CD14-positive monocyte (primary cell): Measurements from ENCODE around the gene STK36. TPM values are rescaled to one million over a fixed set of nuclear protein-coding genes. Genes with fewer than 3 reads are reported as not detected.
A peak's percentile ranks its signal among the peaks of the same experiment; 100 is the strongest.

Experiments used
- DNase-seq, 3 donors: peaks; one replicate each; pipeline ENCODE4 v3.0.0-alpha.2; 2011 to 2022
- H2AFZ ChIP-seq: 2 replicates; pipeline ENCODE4 v1.6.0; 2012; ENCODE audit warnings: mild to moderate bottlenecking, low read depth, low read length, inconsistent platforms; ENCODE audit not compliant: insufficient read depth, poor library complexity, severe bottlenecking
- H3K27ac ChIP-seq, 2 donors: 1 replicate in 1 of 2; 2 replicates in 1 of 2; pipeline ENCODE4 v1.5.1; 2012 to 2013; ENCODE audit warnings: low read length in 2 of 2, control low read depth in 1 of 2, inconsistent platforms in 1 of 2, low read depth in 1 of 2, mild to moderate bottlenecking in 1 of 2
- H3K27me3 ChIP-seq, 2 donors: one replicate each; pipeline versions ENCODE4 v1.6.0 to v1.6.1; 2011 to 2013; ENCODE audit warnings: low read length in 2 of 2; ENCODE audit not compliant: control insufficient read depth in 2 of 2, insufficient read depth in 2 of 2
- H3K36me3 ChIP-seq, 2 donors: replicated peaks in 1 of 2; 1 replicate in 1 of 2; 2 replicates in 1 of 2; pipeline versions ENCODE4 v1.5.1 to v1.6.1; 2012 to 2013; ENCODE audit warnings: low read length in 2 of 2, control low read depth in 1 of 2, inconsistent platforms in 1 of 2, mild to moderate bottlenecking in 1 of 2; ENCODE audit not compliant: insufficient read depth in 2 of 2, control insufficient read depth in 1 of 2
- H3K4me1 ChIP-seq, 2 donors: 1 replicate in 1 of 2; 2 replicates in 1 of 2; pipeline versions ENCODE4 v1.5.1 to v1.6.1; 2012 to 2013; ENCODE audit warnings: low read length in 2 of 2, control low read depth in 1 of 2, inconsistent platforms in 1 of 2, mild to moderate bottlenecking in 1 of 2, moderate library complexity in 1 of 2; ENCODE audit not compliant: insufficient read depth in 2 of 2, control insufficient read depth in 1 of 2
- H3K4me2 ChIP-seq: replicated peaks from 2 replicates; pipeline ENCODE3; 2012; ENCODE audit warnings: low read length, moderate library complexity, mild to moderate bottlenecking; ENCODE audit not compliant: poor library complexity, severe bottlenecking; ENCODE audit errors: extremely low read depth
- H3K4me3 ChIP-seq, 3 experiments: fragments of 200-600 bp in 1 of 3; sonication (generic) in 1 of 3; replicated peaks in 1 of 3; 1 replicate in 2 of 3; 2 replicates in 1 of 3; pipeline ENCODE4 v1.5.1; 2011 to 2013; ENCODE audit warnings: low read length in 3 of 3, mild to moderate bottlenecking in 3 of 3, control low read depth in 2 of 3, low read depth in 2 of 3, inconsistent platforms in 1 of 3, moderate library complexity in 1 of 3
- H3K79me2 ChIP-seq: 2 replicates; pipeline ENCODE4 v1.6.0; 2012; ENCODE audit warnings: mild to moderate bottlenecking, control low read depth, inconsistent platforms, low read length, moderate library complexity; ENCODE audit not compliant: insufficient read depth
- H3K9ac ChIP-seq: 2 replicates; pipeline ENCODE4 v1.6.0; 2017; ENCODE audit warnings: low read length, mild to moderate bottlenecking; ENCODE audit not compliant: insufficient read depth, poor library complexity, severe bottlenecking
- H3K9me3 ChIP-seq, 2 donors: replicated peaks in 1 of 2; 1 replicate in 1 of 2; 2 replicates in 1 of 2; pipeline versions ENCODE4 v1.5.1 to v1.6.1; 2012 to 2013; ENCODE audit warnings: low read length in 2 of 2, control low read depth in 1 of 2; ENCODE audit not compliant: control insufficient read depth in 1 of 2, insufficient read depth in 1 of 2
- H4K20me1 ChIP-seq: 2 replicates; pipeline ENCODE4 v1.6.0; 2012; ENCODE audit warnings: mild to moderate bottlenecking, low read length, control low read depth, moderate library complexity; ENCODE audit not compliant: insufficient read depth
- H3K27ac Mint-ChIP-seq, 7 donors: one replicate each; pipeline ENCODE4 v1.8.0; 2020; ENCODE audit warnings: mild to moderate bottlenecking in 7 of 7, mixed read lengths in 7 of 7, moderate library complexity in 6 of 7, inconsistent platforms in 2 of 7
- H3K27me3 Mint-ChIP-seq, 3 donors: one replicate each; pipeline ENCODE4 v1.8.0; 2021 to 2022; ENCODE audit warnings: low read depth in 3 of 3, mild to moderate bottlenecking in 3 of 3, mixed read lengths in 3 of 3, moderate library complexity in 3 of 3, inconsistent platforms in 1 of 3
- H3K36me3 Mint-ChIP-seq, 2 donors: one replicate each; pipeline ENCODE4 v1.8.0; 2020; ENCODE audit warnings: mixed read lengths in 2 of 2, inconsistent platforms in 1 of 2, mild to moderate bottlenecking in 1 of 2
- H3K4me1 Mint-ChIP-seq: one replicate; pipeline ENCODE4 v1.8.0; 2020; ENCODE audit warnings: mild to moderate bottlenecking, mixed read lengths
- H3K4me3 Mint-ChIP-seq, 2 donors: one replicate each; pipeline ENCODE4 v1.8.0; 2020; ENCODE audit warnings: mild to moderate bottlenecking in 2 of 2, mixed read lengths in 2 of 2, moderate library complexity in 1 of 2
- H3K9me3 Mint-ChIP-seq, 7 donors: one replicate each; pipeline ENCODE4 v1.8.0; 2020 to 2022; ENCODE audit warnings: mixed read lengths in 7 of 7, mild to moderate bottlenecking in 6 of 7, moderate library complexity in 6 of 7, inconsistent platforms in 2 of 7
- CTCF ChIP-seq: fragments of 200-600 bp; IDR thresholded peaks from one replicate; pipeline ENCODE4 v1.8.0; 2022; ENCODE audit warnings: antibody characterized with exemption, mild to moderate bottlenecking
- WGBS: methylation state at CpG from one replicate; pipeline ENCODE4 v1.1.5; 2013; ENCODE audit warnings: missing lambda C conversion rate; ENCODE audit not compliant: insufficient coverage; 5-methylcytosine and 5-hydroxymethylcytosine counted together
- intact Hi-C, 2 donors: fragments of 100-400 bp; cut with micrococcal nuclease; formaldehyde crosslinking; loops; one replicate each; pipeline versions ENCODE4 v1.15.0 to v1.15.1; 2023
- polyA plus RNA-seq, 3 donors: library from polyadenylated mRNA; depleted of rRNA in 1 of 3; unstranded in 2 of 3; stranded (reverse) in 1 of 3; fragments of 300-500 nt in 2 of 3; fragments of >200 nt in 1 of 3; fragmentation: Illumina TruSeq in 2 of 3; gene quantifications; 1 replicate in 2 of 3; 2 replicates in 1 of 3; pipeline ENCODE4 v1.2.3, GENCODE V29; 2012 to 2021

STK36 gene
- polyA plus RNA-seq, 3 donors, result 1.3 to 36.2 (median 3.3) TPM

GRCh38 chr2:218645126-218645525 is 26.8 kb upstream of the STK36 start:
- H3K36me3 ChIP-seq, result peaks cover 84 to 97% of the 10 kb centered on the region in 2 donors
- no peak for TF ChIP-seq CTCF
- no peaks in the 10 kb centered on the region for H3K9me3 Mint-ChIP-seq
- no peak overlapping the region for H2AFZ ChIP-seq
- H3K27me3 Mint-ChIP-seq, result no peaks in the 10 kb centered on the region
- H3K27ac Mint-ChIP-seq, result no peak overlapping the region
- no peak for DNase-seq
- H4K20me1 ChIP-seq, result peaks cover 5% of the 10 kb centered on the region
- no peaks in the 10 kb centered on the region for H3K79me2 ChIP-seq
- H3K4me3 Mint-ChIP-seq, result no peak overlapping the region
- peaks cover 84 to 100% of the 10 kb centered on the region in 2 donors for H3K36me3 Mint-ChIP-seq
- H3K4me1 ChIP-seq, result no peaks in the 10 kb centered on the region
- H3K27ac ChIP-seq, result no peak overlapping the region
- H3K4me2 ChIP-seq, result no peak overlapping the region
- no peaks in the 10 kb centered on the region for H3K4me1 Mint-ChIP-seq
- no peaks in the 10 kb centered on the region for H3K27me3 ChIP-seq
- H3K4me3 ChIP-seq, result no peak overlapping the region
- H3K9me3 ChIP-seq, result no peaks in the 10 kb centered on the region
- intact Hi-C loops, result no loop called here
- 86% methylated on average over 1 of the region's 1 CpG for WGBS
- no peak overlapping the region for H3K9ac ChIP-seq

- H3K4me1 Mint-ChIP-seq, result no peaks in the 10 kb centered on the region
- H3K27me3 Mint-ChIP-seq, result no peaks in the 10 kb centered on the region
- Histone ChIP-seq H2AFZ (no peak overlapping the region), H4K20me1 (peaks cover 5% of the 10 kb centered on the region), H3K36me3 (peaks cover 84 to 99% of the 10 kb centered on the region in 2 donors), H3K4me1 (no peaks in the 10 kb centered on the region), H3K79me2 (no peaks in the 10 kb centered on the region), H3K27me3 (no peaks in the 10 kb centered on the region), H3K9ac (no peak overlapping the region), H3K4me3 (no peak overlapping the region), H3K27ac (no peak overlapping the region), H3K4me2 (no peak overlapping the region), H3K9me3 (no peaks in the 10 kb centered on the region)
- H3K9me3 Mint-ChIP-seq, result no peaks in the 10 kb centered on the region
- DNase-seq, result peak; percentile 30 to 50 (median 35)
- no peak overlapping the region for H3K4me3 Mint-ChIP-seq
- intact Hi-C loops, result no loop called here
- H3K27ac Mint-ChIP-seq, result no peak overlapping the region
- H3K36me3 Mint-ChIP-seq, result peaks cover 87 to 100% of the 10 kb centered on the region in 2 donors
- TF ChIP-seq CTCF, result peak; percentile 86
- WGBS, result 96% methylated on average over 3 of the region's 9 CpGs
These were observed 23.6 kb upstream of the STK36 start for GRCh38 chr2:218648088-218648786.
